Stomach (tissue), 4 donors: ENCODE data around the gene TADA3.
A peak's percentile ranks its signal among the peaks of the same experiment; 100 is the strongest.

Source experiments
- POLR2AphosphoS5 ChIP-seq, 3 donors: sonication (generic); formaldehyde crosslinking; IDR thresholded peaks; one replicate each; pipeline ENCODE4 v1.6.1; 2016; ENCODE audit warnings: antibody characterized with exemption in 3 of 3
- TF ChIP-seq, protein P1 (sequence below), 7 experiments: fragments of 450-650 bp in 4 of 7; fragments of 200-600 bp in 3 of 7; sonication (generic) in 3 of 7; IDR thresholded peaks; one replicate each; pipeline ENCODE4 v1.5.1; 2016 to 2019; ENCODE audit warnings: antibody characterized with exemption in 7 of 7, control low read depth in 2 of 7, mild to moderate bottlenecking in 1 of 7

DNA sequence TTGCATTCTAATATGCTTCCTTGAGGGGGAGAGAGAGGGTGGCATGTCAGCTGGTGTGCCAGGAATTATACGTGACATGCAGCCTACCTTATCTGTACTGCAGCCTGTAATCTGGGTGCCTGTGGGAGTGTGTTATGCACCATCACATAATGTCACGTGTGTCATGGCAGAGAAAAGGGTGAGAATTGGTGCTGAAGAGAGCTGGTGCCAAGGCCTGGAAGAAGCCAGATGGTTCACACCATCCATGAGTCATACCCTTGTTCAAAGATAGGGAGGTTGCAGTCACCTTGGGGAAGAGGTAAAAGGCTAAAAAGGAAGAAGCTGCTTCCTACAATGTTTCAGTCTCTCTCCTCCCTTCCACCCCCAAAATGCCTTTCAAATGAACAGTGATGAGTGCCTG is 55.4 kb downstream of the TADA3 start:
- TF ChIP-seq, protein P1, sequence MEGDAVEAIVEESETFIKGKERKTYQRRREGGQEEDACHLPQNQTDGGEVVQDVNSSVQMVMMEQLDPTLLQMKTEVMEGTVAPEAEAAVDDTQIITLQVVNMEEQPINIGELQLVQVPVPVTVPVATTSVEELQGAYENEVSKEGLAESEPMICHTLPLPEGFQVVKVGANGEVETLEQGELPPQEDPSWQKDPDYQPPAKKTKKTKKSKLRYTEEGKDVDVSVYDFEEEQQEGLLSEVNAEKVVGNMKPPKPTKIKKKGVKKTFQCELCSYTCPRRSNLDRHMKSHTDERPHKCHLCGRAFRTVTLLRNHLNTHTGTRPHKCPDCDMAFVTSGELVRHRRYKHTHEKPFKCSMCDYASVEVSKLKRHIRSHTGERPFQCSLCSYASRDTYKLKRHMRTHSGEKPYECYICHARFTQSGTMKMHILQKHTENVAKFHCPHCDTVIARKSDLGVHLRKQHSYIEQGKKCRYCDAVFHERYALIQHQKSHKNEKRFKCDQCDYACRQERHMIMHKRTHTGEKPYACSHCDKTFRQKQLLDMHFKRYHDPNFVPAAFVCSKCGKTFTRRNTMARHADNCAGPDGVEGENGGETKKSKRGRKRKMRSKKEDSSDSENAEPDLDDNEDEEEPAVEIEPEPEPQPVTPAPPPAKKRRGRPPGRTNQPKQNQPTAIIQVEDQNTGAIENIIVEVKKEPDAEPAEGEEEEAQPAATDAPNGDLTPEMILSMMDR (IDR thresholded peaks at IDR 0.05) = no peak
- peak in 1 of 3 donors; percentile 4 for TF ChIP-seq POLR2AphosphoS5 (IDR thresholded peaks at IDR 0.05)
